Measurements from ENCODE around the gene IMMP2L.

GRCh38 chr7:111265394-111265793 is 296.9 kb downstream of the IMMP2L start:
- TF ChIP-seq FOXP2 (optimal IDR thresholded peaks at IDR 0.05; ENCODE audit: borderline replicate concordance, extremely low read depth, extremely low read length, insufficient read depth) (no peak), POLR2AphosphoS5 (IDR thresholded peaks at IDR 0.05; ENCODE audit: low read depth, low read length) (no peak), TAF1 (IDR thresholded peaks at IDR 0.05; ENCODE audit: borderline replicate concordance, insufficient read depth, low read length) (no peak)
